A673 (cell line): Measurements from ENCODE around the gene TCERG1L. TPM values are rescaled to one million over a fixed set of nuclear protein-coding genes. Genes with fewer than 3 reads are reported as not detected.

Experiments
- BruUV-seq: library from RNA; stranded (reverse); fragments of 400-500 nt; replicated peaks from 2 replicates; lab custom pipeline; 2021; lab: Mats Ljungman, UMichigan
- CTCF ChIA-PET: fragments of 300-600 bp; sonication (Branson Sonifier 250); formaldehyde crosslinking; loops from one replicate; lab custom pipeline; 2022; ENCODE audit warnings: antibody characterized with exemption; lab: Charles Lee
- POLR2A ChIA-PET: fragments of 300-600 bp; sonication (Branson Sonifier 250); formaldehyde crosslinking; loops from one replicate; lab custom pipeline; 2022; ENCODE audit warnings: antibody characterized with exemption; ENCODE audit not compliant: low non-redundant PET; lab: Charles Lee
- DNase-seq: peaks from one replicate; pipeline ENCODE4 v3.0.0-alpha.2; 2015; ENCODE audit warnings: low spot score
- H3K27ac ChIP-seq: fragments of 200-600 bp; sonication (generic); 2 replicates; pipeline ENCODE4 v1.5.1; 2016; ENCODE audit warnings: mixed run types, low read depth, mild to moderate bottlenecking, mixed read lengths, antibody characterized with exemption, low read length; ENCODE audit not compliant: poor library complexity, severe bottlenecking
- H3K27me3 ChIP-seq: fragments of 200-600 bp; sonication (generic); replicated peaks from 2 replicates; pipeline ENCODE4 v1.6.1; 2017; ENCODE audit warnings: mixed run types, low read depth, mild to moderate bottlenecking, mixed read lengths, antibody characterized with exemption, low read length; ENCODE audit not compliant: insufficient read depth, poor library complexity
- H3K36me3 ChIP-seq: fragments of 200-600 bp; sonication (generic); 2 replicates; pipeline ENCODE4 v1.6.1; 2016; ENCODE audit warnings: mixed run types, mild to moderate bottlenecking, mixed read lengths, antibody characterized with exemption, low read length; ENCODE audit not compliant: insufficient read depth, poor library complexity, severe bottlenecking
- H3K4me1 ChIP-seq: fragments of 200-600 bp; sonication (generic); 2 replicates; pipeline ENCODE4 v1.6.1; 2017; ENCODE audit warnings: mixed run types, mild to moderate bottlenecking, mixed read lengths, antibody characterized with exemption, low read length; ENCODE audit not compliant: insufficient read depth, poor library complexity, severe bottlenecking
- H3K4me3 ChIP-seq: fragments of 200-600 bp; sonication (generic); 2 replicates; pipeline ENCODE4 v1.5.1; 2016; ENCODE audit warnings: low read depth, mixed run types, mild to moderate bottlenecking, mixed read lengths, low read length; ENCODE audit not compliant: poor library complexity, severe bottlenecking
- H3K9me3 ChIP-seq: fragments of 200-600 bp; sonication (generic); 2 replicates; pipeline ENCODE4 v1.6.1; 2016; ENCODE audit warnings: mixed run types, low read depth, mild to moderate bottlenecking, mixed read lengths, antibody characterized with exemption, low read length; ENCODE audit not compliant: poor library complexity, severe bottlenecking
- EZH2 ChIP-seq: fragments of 200-600 bp; sonication (generic); IDR thresholded peaks from 2 replicates; pipeline ENCODE4 v1.6.1; 2017; ENCODE audit warnings: borderline replicate concordance, low read depth, mild to moderate bottlenecking, mixed read lengths, antibody characterized with exemption, low read length; ENCODE audit not compliant: poor library complexity, severe bottlenecking
- intact Hi-C: fragments of 100-400 bp; cut with micrococcal nuclease; formaldehyde crosslinking; loops from one replicate; pipeline ENCODE4 v1.10.0; 2022; ENCODE audit not compliant: unreplicated experiment
- total RNA-seq: library from RNA; stranded (reverse); gene quantifications from 2 replicates; pipeline ENCODE4 v1.2.3, GENCODE V29; 2021
- TF ChIP-seq, protein P1 (sequence below): fragments of 300-800, 200-600 bp; sonication (generic); conservative IDR thresholded peaks from 2 replicates; pipeline ENCODE4 v1.5.1; 2017; ENCODE audit warnings: low read depth, mild to moderate bottlenecking, antibody characterized with exemption, low read length, moderate library complexity, mixed read lengths

TCERG1L gene
- total RNA-seq, 1 experiment from 2014 or later = 16.3 TPM

DNA sequence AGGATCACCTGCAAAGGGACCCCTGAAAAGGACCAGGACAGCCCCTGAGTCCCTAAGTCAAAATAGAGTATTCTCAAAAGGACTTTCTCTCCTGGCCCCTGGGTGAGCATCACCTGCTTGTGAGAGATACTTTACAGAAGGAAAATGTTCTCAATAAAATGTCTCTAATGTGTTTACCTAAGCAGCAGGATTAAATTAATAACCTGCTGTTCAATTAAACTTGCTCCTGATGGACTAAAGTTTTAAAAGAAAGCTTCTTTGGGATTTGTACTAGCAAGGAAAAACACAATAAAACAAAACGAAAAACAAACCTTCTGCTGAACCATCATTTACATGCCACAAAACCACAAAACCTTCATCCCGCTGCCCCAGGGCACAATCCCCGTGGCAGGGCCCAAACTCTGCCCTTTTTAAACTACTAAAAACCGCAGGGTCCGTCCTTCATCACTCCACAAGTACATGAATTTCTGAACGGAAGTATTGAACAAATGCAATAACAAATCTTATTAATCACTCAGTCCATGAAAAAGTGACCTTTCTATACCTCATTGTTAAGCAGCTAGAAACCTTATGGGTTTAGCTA is 197.7 kb downstream of the TCERG1L start:
- Histone ChIP-seq H3K36me3 (no peaks in the 10 kb centered on the region), H3K4me3 (no peak overlapping the region), H3K27me3 (no peaks in the 10 kb centered on the region), H3K27ac (no peak overlapping the region), H3K4me1 (no peaks in the 10 kb centered on the region), H3K9me3 (no peaks in the 10 kb centered on the region)
- TF ChIP-seq, protein P1, sequence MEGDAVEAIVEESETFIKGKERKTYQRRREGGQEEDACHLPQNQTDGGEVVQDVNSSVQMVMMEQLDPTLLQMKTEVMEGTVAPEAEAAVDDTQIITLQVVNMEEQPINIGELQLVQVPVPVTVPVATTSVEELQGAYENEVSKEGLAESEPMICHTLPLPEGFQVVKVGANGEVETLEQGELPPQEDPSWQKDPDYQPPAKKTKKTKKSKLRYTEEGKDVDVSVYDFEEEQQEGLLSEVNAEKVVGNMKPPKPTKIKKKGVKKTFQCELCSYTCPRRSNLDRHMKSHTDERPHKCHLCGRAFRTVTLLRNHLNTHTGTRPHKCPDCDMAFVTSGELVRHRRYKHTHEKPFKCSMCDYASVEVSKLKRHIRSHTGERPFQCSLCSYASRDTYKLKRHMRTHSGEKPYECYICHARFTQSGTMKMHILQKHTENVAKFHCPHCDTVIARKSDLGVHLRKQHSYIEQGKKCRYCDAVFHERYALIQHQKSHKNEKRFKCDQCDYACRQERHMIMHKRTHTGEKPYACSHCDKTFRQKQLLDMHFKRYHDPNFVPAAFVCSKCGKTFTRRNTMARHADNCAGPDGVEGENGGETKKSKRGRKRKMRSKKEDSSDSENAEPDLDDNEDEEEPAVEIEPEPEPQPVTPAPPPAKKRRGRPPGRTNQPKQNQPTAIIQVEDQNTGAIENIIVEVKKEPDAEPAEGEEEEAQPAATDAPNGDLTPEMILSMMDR = no peak
- TF ChIP-seq EZH2 = no peak
- intact Hi-C loops = no loop called here
- ChIA-PET POLR2A (no interaction called here), CTCF (no interaction called here)
- no peak for DNase-seq
- BruUV-seq = no TSS peak

DNA sequence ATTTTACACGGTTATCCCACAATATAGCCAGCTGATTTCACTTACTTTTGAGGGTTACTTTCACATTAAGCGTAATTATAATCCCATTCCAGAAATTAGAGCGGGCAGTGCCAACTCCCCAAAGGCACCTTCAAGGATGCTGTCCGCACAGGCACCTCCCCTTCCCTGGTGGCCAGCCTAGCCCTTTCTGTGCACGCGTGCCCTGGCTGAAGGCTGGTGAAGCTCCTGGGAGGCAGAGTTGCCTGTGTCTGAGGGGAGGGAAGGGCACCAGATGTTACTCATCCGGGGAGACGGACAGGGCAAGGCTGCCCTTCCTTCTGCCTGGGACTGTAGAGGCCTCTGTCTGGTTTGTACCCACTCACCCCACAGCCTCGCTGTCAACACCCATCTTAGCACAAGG is 198.4 kb downstream of the TCERG1L start:
- no peak for TF ChIP-seq EZH2
- TF ChIP-seq, protein P1 = no peak
- no peaks in the 10 kb centered on the region for H3K4me1 ChIP-seq
- DNase-seq = no peak
- intact Hi-C loops = no loop called here
- H3K36me3 ChIP-seq = no peaks in the 10 kb centered on the region
- no peak overlapping the region for H3K4me3 ChIP-seq
- H3K27me3 ChIP-seq = no peaks in the 10 kb centered on the region
- CTCF ChIA-PET = no interaction called here
- no TSS peak for BruUV-seq
- POLR2A ChIA-PET = no interaction called here
- H3K27ac ChIP-seq = no peak overlapping the region
- H3K9me3 ChIP-seq = no peaks in the 10 kb centered on the region

DNA sequence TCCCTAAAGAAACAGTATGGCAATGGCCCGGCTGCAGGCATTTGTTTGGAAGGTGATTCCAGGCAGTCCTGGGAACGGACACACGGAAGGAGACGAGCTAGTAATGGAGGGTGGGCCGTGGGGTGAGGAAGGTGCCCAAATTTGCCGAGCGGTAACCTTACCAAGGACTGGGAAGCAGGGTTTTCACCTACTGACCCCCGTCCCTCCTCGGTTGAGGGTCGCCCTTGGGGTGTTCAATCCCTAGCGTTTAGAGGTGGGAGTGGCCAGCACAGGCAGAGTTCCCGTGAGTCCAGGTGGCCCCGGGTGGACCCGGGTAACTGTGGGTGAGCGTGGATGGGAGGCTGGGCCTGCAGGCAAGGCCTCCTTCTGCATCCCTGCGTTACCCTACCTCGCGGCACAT is 198.8 kb downstream of the TCERG1L start:
- Histone ChIP-seq H3K9me3 (no peaks in the 10 kb centered on the region), H3K27ac (no peak overlapping the region), H3K36me3 (no peaks in the 10 kb centered on the region), H3K4me1 (no peaks in the 10 kb centered on the region), H3K4me3 (no peak overlapping the region), H3K27me3 (no peaks in the 10 kb centered on the region)
- no peak for TF ChIP-seq EZH2
- TF ChIP-seq, protein P1 = no peak
- CTCF ChIA-PET = no interaction called here
- intact Hi-C loops = no loop called here
- no TSS peak for BruUV-seq
- DNase-seq = no peak
- POLR2A ChIA-PET = no interaction called here
